Stomach (tissue), 4 donors: ENCODE data around the gene RAB3C.

Source experiments
- CTCF ChIP-seq, 7 experiments: fragments of 450-650 bp in 4 of 7; fragments of 200-600 bp in 3 of 7; sonication (generic) in 3 of 7; IDR thresholded peaks; one replicate each; pipeline ENCODE4 v1.5.1; 2016 to 2019; ENCODE audit warnings: antibody characterized with exemption in 7 of 7, control low read depth in 2 of 7, mild to moderate bottlenecking in 1 of 7
- EP300 ChIP-seq: sonication (generic); formaldehyde crosslinking; IDR thresholded peaks from one replicate; pipeline ENCODE4 v1.6.1; 2017; ENCODE audit warnings: antibody characterized with exemption
- POLR2A ChIP-seq, 4 donors: fragments of 450-650 bp; IDR thresholded peaks; one replicate each; pipeline ENCODE4 v1.6.1; 2016; ENCODE audit warnings: antibody characterized with exemption in 4 of 4, control low read depth in 2 of 4, mild to moderate bottlenecking in 1 of 4, moderate library complexity in 1 of 4
- POLR2AphosphoS5 ChIP-seq, 3 donors: sonication (generic); formaldehyde crosslinking; IDR thresholded peaks; one replicate each; pipeline ENCODE4 v1.6.1; 2016; ENCODE audit warnings: antibody characterized with exemption in 3 of 3

- no peak for TF ChIP-seq CTCF (IDR thresholded peaks at IDR 0.05)
- TF ChIP-seq POLR2AphosphoS5 (IDR thresholded peaks at IDR 0.05): no peak
- no peak for TF ChIP-seq POLR2A (IDR thresholded peaks at IDR 0.05)
- no peak for TF ChIP-seq EP300
Measured at GRCh38 chr5:58800356-58800755, 217.5 kb downstream of the RAB3C start.
